ENCODE data around the gene ACLY. TPM values are rescaled to one million over a fixed set of nuclear protein-coding genes. Genes with fewer than 3 reads are reported as not detected.

The ACLY gene
- polyA plus RNA-seq, 1 donor (not counting 4 experiments of a cell fraction or from before 2014, with no cell fraction given), result 363 TPM

DNA sequence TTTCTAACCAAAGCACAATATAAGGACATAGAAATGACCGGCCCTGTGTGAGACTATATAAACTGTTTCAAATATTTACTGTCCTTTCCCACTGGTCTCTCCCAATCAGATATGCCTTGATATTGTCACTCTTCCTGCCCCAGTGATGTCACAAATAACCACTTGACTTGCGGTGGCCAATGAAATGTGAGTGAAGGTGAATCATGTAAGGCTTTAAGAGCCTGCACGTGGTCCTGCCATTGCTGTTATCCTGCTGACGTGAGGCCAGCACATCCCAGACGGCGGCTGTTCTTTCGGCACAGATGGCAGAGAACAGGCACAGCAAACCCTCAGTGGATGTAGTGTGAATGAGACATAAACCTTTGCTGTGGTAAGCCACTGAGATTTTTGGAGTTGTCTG is 48.1 kb downstream of the ACLY start:
- Histone ChIP-seq H3K4me1 (ENCODE audit: control insufficient read depth, extremely low read depth, insufficient read depth, low read length) (peaks cover 6% of the 10 kb centered on the region), H3K4me3 (ENCODE audit: control insufficient read depth in 2 of 3, extremely low read depth in 1 of 3, insufficient read depth in 2 of 3, low read depth in 1 of 3, low read length in 3 of 3) (no peak overlapping the region), H3K9me3 (ENCODE audit: control insufficient read depth, low read depth, low read length) (no peaks in the 10 kb centered on the region), H2AFZ (ENCODE audit: control insufficient read depth, low read length) (no peak overlapping the region), H3K36me3 (ENCODE audit: control insufficient read depth in 2 of 2, extremely low read depth in 1 of 2, insufficient read depth in 2 of 2, low read length in 2 of 2) (peaks cover 51 to 63% of the 10 kb centered on the region in 2 experiments), H3K27me3 (ENCODE audit: control insufficient read depth, extremely low read depth, insufficient read depth, low read length) (no peaks in the 10 kb centered on the region), H3K27ac (ENCODE audit: control insufficient read depth, insufficient read depth, low read length) (no peak overlapping the region), H3K9me1 (ENCODE audit: control insufficient read depth, extremely low read depth, insufficient read depth, low read length) (no peaks in the 10 kb centered on the region), H3K9ac (ENCODE audit: control insufficient read depth, extremely low read depth, insufficient read depth, low read length) (no peak overlapping the region), H4K20me1 (ENCODE audit: control insufficient read depth, extremely low read depth, insufficient read depth, low read length) (no peaks in the 10 kb centered on the region), H3K79me2 (ENCODE audit: control insufficient read depth, insufficient read depth, low read length) (no peaks in the 10 kb centered on the region), H3K4me2 (ENCODE audit: control insufficient read depth, extremely low read depth, insufficient read depth, low read depth, low read length) (no peak overlapping the region)
- DNase-seq (ENCODE audit: low read depth, low spot score), result no peak
- dilution Hi-C loops (cut with MboI; ENCODE audit: extremely low pct_ligation_motif_present, low sequenced_read_pairs), result no loop called here
- FAIRE-seq, result no peak
- TF ChIP-seq, protein P1, sequence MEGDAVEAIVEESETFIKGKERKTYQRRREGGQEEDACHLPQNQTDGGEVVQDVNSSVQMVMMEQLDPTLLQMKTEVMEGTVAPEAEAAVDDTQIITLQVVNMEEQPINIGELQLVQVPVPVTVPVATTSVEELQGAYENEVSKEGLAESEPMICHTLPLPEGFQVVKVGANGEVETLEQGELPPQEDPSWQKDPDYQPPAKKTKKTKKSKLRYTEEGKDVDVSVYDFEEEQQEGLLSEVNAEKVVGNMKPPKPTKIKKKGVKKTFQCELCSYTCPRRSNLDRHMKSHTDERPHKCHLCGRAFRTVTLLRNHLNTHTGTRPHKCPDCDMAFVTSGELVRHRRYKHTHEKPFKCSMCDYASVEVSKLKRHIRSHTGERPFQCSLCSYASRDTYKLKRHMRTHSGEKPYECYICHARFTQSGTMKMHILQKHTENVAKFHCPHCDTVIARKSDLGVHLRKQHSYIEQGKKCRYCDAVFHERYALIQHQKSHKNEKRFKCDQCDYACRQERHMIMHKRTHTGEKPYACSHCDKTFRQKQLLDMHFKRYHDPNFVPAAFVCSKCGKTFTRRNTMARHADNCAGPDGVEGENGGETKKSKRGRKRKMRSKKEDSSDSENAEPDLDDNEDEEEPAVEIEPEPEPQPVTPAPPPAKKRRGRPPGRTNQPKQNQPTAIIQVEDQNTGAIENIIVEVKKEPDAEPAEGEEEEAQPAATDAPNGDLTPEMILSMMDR (optimal IDR thresholded peaks at IDR 0.05 in 1 of 3, IDR thresholded peaks at IDR 0.05 in 1 of 3, conservative IDR thresholded peaks at IDR 0.05 in 1 of 3; ENCODE audit: extremely low read depth in 1 of 3, insufficient read depth in 2 of 3, low read length in 3 of 3), result no peak
- TF ChIP-seq EZH2 (IDR thresholded peaks at IDR 0.05; ENCODE audit: low read length), result no peak

- TF ChIP-seq, protein P1 (optimal IDR thresholded peaks at IDR 0.05 in 1 of 3, IDR thresholded peaks at IDR 0.05 in 1 of 3, conservative IDR thresholded peaks at IDR 0.05 in 1 of 3; ENCODE audit: extremely low read depth in 1 of 3, insufficient read depth in 2 of 3, low read length in 3 of 3), result no peak
- TF ChIP-seq EZH2 (IDR thresholded peaks at IDR 0.05; ENCODE audit: low read length), result no peak
- peaks cover 51 to 63% of the 10 kb centered on the region in 2 experiments for H3K36me3 ChIP-seq (ENCODE audit: control insufficient read depth in 2 of 2, extremely low read depth in 1 of 2, insufficient read depth in 2 of 2, low read length in 2 of 2)
- H3K4me3 ChIP-seq (ENCODE audit: control insufficient read depth in 2 of 3, extremely low read depth in 1 of 3, insufficient read depth in 2 of 3, low read depth in 1 of 3, low read length in 3 of 3), result no peak overlapping the region
- H2AFZ ChIP-seq (ENCODE audit: control insufficient read depth, low read length), result no peak overlapping the region
- peaks cover 6% of the 10 kb centered on the region for H3K4me1 ChIP-seq (ENCODE audit: control insufficient read depth, extremely low read depth, insufficient read depth, low read length)
- dilution Hi-C loops (cut with MboI; ENCODE audit: extremely low pct_ligation_motif_present, low sequenced_read_pairs), result no loop called here
- no peak overlapping the region for H3K9ac ChIP-seq (ENCODE audit: control insufficient read depth, extremely low read depth, insufficient read depth, low read length)
- FAIRE-seq, result no peak
- no peak overlapping the region for H3K4me2 ChIP-seq (ENCODE audit: control insufficient read depth, extremely low read depth, insufficient read depth, low read depth, low read length)
- no peaks in the 10 kb centered on the region for H3K9me3 ChIP-seq (ENCODE audit: control insufficient read depth, low read depth, low read length)
- H3K27ac ChIP-seq (ENCODE audit: control insufficient read depth, insufficient read depth, low read length), result no peak overlapping the region
- H3K27me3 ChIP-seq (ENCODE audit: control insufficient read depth, extremely low read depth, insufficient read depth, low read length), result no peaks in the 10 kb centered on the region
- H3K9me1 ChIP-seq (ENCODE audit: control insufficient read depth, extremely low read depth, insufficient read depth, low read length), result no peaks in the 10 kb centered on the region
- no peaks in the 10 kb centered on the region for H4K20me1 ChIP-seq (ENCODE audit: control insufficient read depth, extremely low read depth, insufficient read depth, low read length)
- H3K79me2 ChIP-seq (ENCODE audit: control insufficient read depth, insufficient read depth, low read length), result no peaks in the 10 kb centered on the region
- no peak for DNase-seq (ENCODE audit: low read depth, low spot score)
Observed at GRCh38 chr17:41870097-41870496, 48.7 kb downstream of the ACLY start.
